Keratinocyte (primary cell): ENCODE measurements around the gene STK17A. TPM values are rescaled to one million over a fixed set of nuclear protein-coding genes. Genes with fewer than 3 reads are reported as not detected.

Source experiments
- DNase-seq: peaks from one replicate; pipeline ENCODE4 v3.0.0-alpha.2; 2011; ENCODE audit warnings: low read depth, missing footprints, low spot score
- FAIRE-seq: peaks from 2 replicates; lab custom pipeline; 2011; peaks lifted over from hg19 to GRCh38; lab: Jason Lieb, UNC
- H2AFZ ChIP-seq: 2 replicates; pipeline ENCODE4 v1.6.0; 2012; ENCODE audit warnings: low read length, control low read depth, inconsistent platforms; ENCODE audit not compliant: control insufficient read depth
- H3K27ac ChIP-seq: 2 replicates; pipeline ENCODE4 v1.5.1; 2011; ENCODE audit warnings: low read length; ENCODE audit not compliant: control insufficient read depth, insufficient read depth
- H3K27me3 ChIP-seq: 3 replicates; pipeline ENCODE4 v1.6.0; 2011; ENCODE audit warnings: low read length; ENCODE audit not compliant: control insufficient read depth, insufficient read depth; ENCODE audit errors: extremely low read depth
- H3K36me3 ChIP-seq, 2 experiments: 2 replicates in 1 of 2; 3 replicates in 1 of 2; pipeline ENCODE4 v1.5.1; 2011; ENCODE audit warnings: low read length in 2 of 2, mild to moderate bottlenecking in 1 of 2; ENCODE audit not compliant: control insufficient read depth in 2 of 2, insufficient read depth in 2 of 2; ENCODE audit errors: extremely low read depth in 1 of 2
- H3K4me1 ChIP-seq: 3 replicates; pipeline ENCODE4 v1.5.1; 2011; ENCODE audit warnings: low read length; ENCODE audit not compliant: control insufficient read depth, insufficient read depth; ENCODE audit errors: extremely low read depth
- H3K4me2 ChIP-seq: 3 replicates; pipeline ENCODE4 v1.6.0; 2011; ENCODE audit warnings: low read depth, low read length; ENCODE audit not compliant: control insufficient read depth, insufficient read depth; ENCODE audit errors: extremely low read depth
- H3K4me3 ChIP-seq, 3 experiments: fragments of 200-600 bp in 1 of 3; sonication (generic) in 1 of 3; 2 replicates in 2 of 3; 3 replicates in 1 of 3; pipeline ENCODE4 v1.5.1; 2011 to 2016; ENCODE audit warnings: low read length in 3 of 3, mild to moderate bottlenecking in 3 of 3, control low read depth in 2 of 3, inconsistent platforms in 1 of 3, low read depth in 1 of 3, mixed read lengths in 1 of 3, mixed run types in 1 of 3, moderate library complexity in 1 of 3; ENCODE audit not compliant: control insufficient read depth in 2 of 3, insufficient read depth in 2 of 3; ENCODE audit errors: extremely low read depth in 1 of 3
- H3K79me2 ChIP-seq: 2 replicates; pipeline ENCODE4 v1.6.0; 2012; ENCODE audit warnings: low read length; ENCODE audit not compliant: control insufficient read depth, insufficient read depth
- H3K9ac ChIP-seq: 3 replicates; pipeline ENCODE4 v1.6.0; 2011; ENCODE audit warnings: low read length; ENCODE audit not compliant: control insufficient read depth, insufficient read depth; ENCODE audit errors: extremely low read depth
- H3K9me1 ChIP-seq: 3 replicates; pipeline ENCODE4 v1.6.0; 2011; ENCODE audit warnings: low read length; ENCODE audit not compliant: control insufficient read depth, insufficient read depth; ENCODE audit errors: extremely low read depth
- H3K9me3 ChIP-seq: 2 replicates; pipeline ENCODE4 v1.5.1; 2012; ENCODE audit warnings: low read depth, low read length; ENCODE audit not compliant: control insufficient read depth
- H4K20me1 ChIP-seq: 3 replicates; pipeline ENCODE4 v1.6.0; 2011; ENCODE audit warnings: low read length; ENCODE audit not compliant: control insufficient read depth, insufficient read depth; ENCODE audit errors: extremely low read depth
- CTCF ChIP-seq, 3 experiments: IDR thresholded peaks in 1 of 3; conservative IDR thresholded peaks in 1 of 3; optimal IDR thresholded peaks in 1 of 3; 2 replicates in 2 of 3; 3 replicates in 1 of 3; pipeline versions ENCODE3 to v1.5.1; 2011; ENCODE audit warnings: low read length in 3 of 3, mild to moderate bottlenecking in 3 of 3, moderate library complexity in 2 of 3, control low read depth in 1 of 3, inconsistent platforms in 1 of 3; ENCODE audit not compliant: insufficient read depth in 2 of 3; ENCODE audit errors: extremely low read depth in 1 of 3
- EZH2 ChIP-seq: IDR thresholded peaks from one replicate; pipeline ENCODE4 v1.6.1; 2012; ENCODE audit warnings: inconsistent platforms, mild to moderate bottlenecking, low read length, moderate library complexity
- dilution Hi-C: fragments of 300-500 bp; cut with MboI; formaldehyde crosslinking; loops from one replicate; pipeline ENCODE4 v1.7.0; 2020; ENCODE audit warnings: low sequenced_read_pairs; ENCODE audit not compliant: extremely low pct_ligation_motif_present
- polyA plus RNA-seq, 5 experiments: library from polyadenylated mRNA; depleted of rRNA in 3 of 5; stranded (reverse) in 3 of 5; stranded (forward) in 1 of 5; unstranded in 1 of 5; fragments of >200 nt; gene quantifications; 1 replicate in 1 of 5; 2 replicates in 3 of 5; 3 replicates in 1 of 5; pipeline versions ENCODE4 v1.2.1 to v1.2.3, GENCODE V29; 2011 to 2012; ENCODE audit warnings: missing spikeins in 2 of 5, low read depth in 1 of 5, low replicate concordance in 1 of 5

Gene STK17A
- polyA plus RNA-seq, 1 donor (not counting 4 experiments of a cell fraction or from before 2014, with no cell fraction given), result 81.3 TPM

GRCh38 chr7:43628431-43628830 is 45.5 kb downstream of the STK17A start:
- H3K9me3 ChIP-seq, result no peaks in the 10 kb centered on the region
- H4K20me1 ChIP-seq, result peaks cover 2% of the 10 kb centered on the region
- no peak overlapping the region for H3K27ac ChIP-seq
- peaks cover 50% of the 10 kb centered on the region for H3K79me2 ChIP-seq
- DNase-seq (no peak), FAIRE-seq (peak; percentile 63)
- H3K36me3 ChIP-seq, result peaks cover 6 to 35% of the 10 kb centered on the region in 2 experiments
- no peaks in the 10 kb centered on the region for H3K9me1 ChIP-seq
- dilution Hi-C loops, result no loop called here
- peaks cover 4% of the 10 kb centered on the region for H3K4me1 ChIP-seq
- TF ChIP-seq CTCF (optimal IDR thresholded peaks at IDR 0.05 in 1 of 3, IDR thresholded peaks at IDR 0.05 in 1 of 3, conservative IDR thresholded peaks at IDR 0.05 in 1 of 3; ENCODE audit: extremely low read depth in 1 of 3, insufficient read depth in 2 of 3, low read length in 3 of 3), result no peak
- no peak for TF ChIP-seq EZH2
- no peak overlapping the region for H3K4me3 ChIP-seq
- no peak overlapping the region for H3K4me2 ChIP-seq
- no peak overlapping the region for H2AFZ ChIP-seq
- H3K27me3 ChIP-seq, result no peaks in the 10 kb centered on the region
- no peak overlapping the region for H3K9ac ChIP-seq

- Histone ChIP-seq H3K27ac (no peak overlapping the region), H3K36me3 (peaks cover 8 to 36% of the 10 kb centered on the region in 2 experiments), H3K4me2 (no peak overlapping the region), H3K9ac (no peak overlapping the region), H2AFZ (no peak overlapping the region), H3K9me3 (no peaks in the 10 kb centered on the region), H4K20me1 (peaks cover 2% of the 10 kb centered on the region), H3K27me3 (no peaks in the 10 kb centered on the region), H3K79me2 (peaks cover 42% of the 10 kb centered on the region), H3K4me1 (peaks cover 4% of the 10 kb centered on the region), H3K4me3 (no peak overlapping the region), H3K9me1 (no peaks in the 10 kb centered on the region)
- dilution Hi-C loops, result no loop called here
- TF ChIP-seq CTCF (optimal IDR thresholded peaks at IDR 0.05 in 1 of 3, IDR thresholded peaks at IDR 0.05 in 1 of 3, conservative IDR thresholded peaks at IDR 0.05 in 1 of 3; ENCODE audit: extremely low read depth in 1 of 3, insufficient read depth in 2 of 3, low read length in 3 of 3) (no peak), EZH2 (no peak)
- no peak for FAIRE-seq
- no peak for DNase-seq
These were observed 46.9 kb downstream of the STK17A start for GRCh38 chr7:43629857-43630256.
